Measurements from ENCODE around the gene PRKAR2B.
A peak's percentile ranks its signal among the peaks of the same experiment; 100 is the strongest.

The PRKAR2B gene

DNA sequence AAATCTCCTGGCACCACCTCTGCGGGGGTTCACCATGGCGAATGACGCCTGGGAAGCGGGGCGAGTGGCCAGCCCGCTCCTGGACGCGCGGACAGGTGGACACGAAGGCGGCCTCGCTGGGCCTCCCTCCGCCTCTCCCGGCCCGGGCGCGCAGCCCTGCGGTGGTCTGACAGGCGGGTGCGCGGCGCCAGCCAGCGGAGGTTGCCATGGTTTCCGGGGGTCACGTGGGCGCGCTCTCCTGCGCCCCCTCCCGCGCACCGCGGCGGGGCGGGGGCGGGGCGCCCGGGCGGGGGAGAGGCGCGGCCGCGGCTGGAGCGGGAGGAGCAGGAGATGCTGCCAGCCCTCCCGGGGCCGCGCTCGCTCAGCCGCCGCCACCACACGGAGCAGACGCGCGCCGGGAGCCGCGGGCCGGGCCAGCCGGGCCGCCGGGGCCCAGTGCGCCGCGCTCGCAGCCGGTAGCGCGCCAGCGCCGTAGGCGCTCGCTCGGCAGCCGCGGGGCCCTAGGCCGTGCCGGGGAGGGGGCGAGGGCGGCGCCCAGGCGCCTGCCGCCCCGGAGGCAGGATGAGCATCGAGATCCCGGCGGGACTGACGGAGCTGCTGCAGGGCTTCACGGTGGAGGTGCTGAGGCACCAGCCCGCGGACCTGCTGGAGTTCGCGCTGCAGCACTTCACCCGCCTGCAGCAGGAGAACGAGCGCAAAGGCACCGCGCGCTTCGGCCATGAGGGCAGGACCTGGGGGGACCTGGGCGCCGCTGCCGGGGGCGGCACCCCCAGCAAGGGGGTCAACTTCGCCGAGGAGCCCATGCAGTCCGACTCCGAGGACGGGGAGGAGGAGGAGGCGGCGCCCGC lies at the start of gene PRKAR2B:
Gene PRKAR2B (plus strand): TSS at position 359 of the 848 bp plus-strand sequence. CDS start 203 bp downstream, at position 562.
- Histone ChIP-seq H3K36me3 (ENCODE audit: control insufficient read depth, insufficient read depth, low read length) (no peaks in the 10 kb centered on the region), H3K9ac (ENCODE audit: low read length) (peak within 1 kb of the TSS; percentile 52), H3K4me3 (ENCODE audit: low read length) (no peak within 1 kb of the TSS), H3K4me1 (ENCODE audit: control insufficient read depth, insufficient read depth, low read length) (peaks cover 6% of the 10 kb centered on the region), H3K27me3 (ENCODE audit: control insufficient read depth, insufficient read depth, low read length) (peaks cover 9% of the 10 kb centered on the region), H3K9me3 (ENCODE audit: control insufficient read depth, low read length) (no peaks in the 10 kb centered on the region)

DNA sequence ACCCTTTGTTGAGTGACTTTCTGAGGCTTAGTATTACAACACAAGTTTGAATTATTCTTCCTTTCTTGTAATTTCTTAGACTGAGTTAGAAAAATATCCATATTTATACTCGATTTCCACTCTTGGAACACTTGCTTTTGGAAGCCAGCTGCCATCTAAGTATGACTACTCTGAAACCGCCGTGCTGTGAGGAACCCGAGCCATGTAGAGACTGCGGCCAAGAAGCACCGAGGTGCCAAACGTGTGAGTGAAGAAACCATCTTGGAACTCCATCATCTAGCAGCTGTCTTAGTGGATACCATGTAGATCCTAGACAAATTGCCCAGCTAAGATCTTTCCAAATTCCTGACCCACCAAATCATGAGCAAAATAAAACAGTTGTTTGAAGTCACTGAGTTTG lies 49.7 kb upstream of the PRKAR2B start:
- Histone ChIP-seq H3K36me3 (ENCODE audit: control insufficient read depth, insufficient read depth, low read length) (no peaks in the 10 kb centered on the region), H3K27me3 (ENCODE audit: control insufficient read depth, insufficient read depth, low read length) (no peaks in the 10 kb centered on the region), H3K9ac (ENCODE audit: low read length) (no peak overlapping the region), H3K9me3 (ENCODE audit: control insufficient read depth, low read length) (no peaks in the 10 kb centered on the region), H3K4me3 (ENCODE audit: low read length) (no peak overlapping the region), H3K4me1 (ENCODE audit: control insufficient read depth, insufficient read depth, low read length) (no peaks in the 10 kb centered on the region)

- no peaks in the 10 kb centered on the region for H3K36me3 ChIP-seq (ENCODE audit: control insufficient read depth, insufficient read depth, low read length)
- no peak overlapping the region for H3K4me3 ChIP-seq (ENCODE audit: low read length)
- no peaks in the 10 kb centered on the region for H3K9me3 ChIP-seq (ENCODE audit: control insufficient read depth, low read length)
- H3K9ac ChIP-seq (ENCODE audit: low read length): no peak overlapping the region
- no peaks in the 10 kb centered on the region for H3K4me1 ChIP-seq (ENCODE audit: control insufficient read depth, insufficient read depth, low read length)
- no peaks in the 10 kb centered on the region for H3K27me3 ChIP-seq (ENCODE audit: control insufficient read depth, insufficient read depth, low read length)
Measured at GRCh38 chr7:106997487-106998271, 46.8 kb upstream of the PRKAR2B start.

DNA sequence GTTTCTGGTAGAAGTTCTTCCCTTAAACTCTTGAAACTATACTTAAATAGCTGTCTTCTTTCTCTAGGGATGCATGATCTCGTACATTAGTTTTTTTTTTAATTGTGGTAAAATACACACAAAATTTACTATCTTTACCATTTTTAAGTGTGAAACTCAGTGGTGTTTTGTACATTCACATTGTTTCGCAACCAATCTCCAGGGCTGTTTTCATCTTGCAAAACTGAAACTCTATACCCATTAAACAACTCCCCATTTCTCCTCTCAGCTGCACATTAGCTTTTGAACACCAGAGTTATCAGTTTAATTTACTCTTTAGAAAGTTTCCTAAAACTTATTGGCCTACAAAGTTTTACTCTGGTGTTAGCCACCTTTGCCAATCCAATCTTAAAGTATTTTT lies 45.5 kb upstream of the PRKAR2B start:
- no peaks in the 10 kb centered on the region for H3K27me3 ChIP-seq (ENCODE audit: control insufficient read depth, insufficient read depth, low read length)
- no peaks in the 10 kb centered on the region for H3K9me3 ChIP-seq (ENCODE audit: control insufficient read depth, low read length)
- H3K4me3 ChIP-seq (ENCODE audit: low read length): no peak overlapping the region
- H3K36me3 ChIP-seq (ENCODE audit: control insufficient read depth, insufficient read depth, low read length): no peaks in the 10 kb centered on the region
- no peaks in the 10 kb centered on the region for H3K4me1 ChIP-seq (ENCODE audit: control insufficient read depth, insufficient read depth, low read length)
- no peak overlapping the region for H3K9ac ChIP-seq (ENCODE audit: low read length)

- H3K9me3 ChIP-seq (ENCODE audit: control insufficient read depth, low read length): no peaks in the 10 kb centered on the region
- H3K36me3 ChIP-seq (ENCODE audit: control insufficient read depth, insufficient read depth, low read length): no peaks in the 10 kb centered on the region
- H3K27me3 ChIP-seq (ENCODE audit: control insufficient read depth, insufficient read depth, low read length): no peaks in the 10 kb centered on the region
- no peak overlapping the region for H3K4me3 ChIP-seq (ENCODE audit: low read length)
- no peaks in the 10 kb centered on the region for H3K4me1 ChIP-seq (ENCODE audit: control insufficient read depth, insufficient read depth, low read length)
- H3K9ac ChIP-seq (ENCODE audit: low read length): no peak overlapping the region
Measured at GRCh38 chr7:107001490-107001889, 43.0 kb upstream of the PRKAR2B start.

- Histone ChIP-seq H3K9me3 (ENCODE audit: control insufficient read depth, low read length) (no peaks in the 10 kb centered on the region), H3K9ac (ENCODE audit: low read length) (no peak overlapping the region), H3K4me1 (ENCODE audit: control insufficient read depth, insufficient read depth, low read length) (no peaks in the 10 kb centered on the region), H3K4me3 (ENCODE audit: low read length) (no peak overlapping the region), H3K36me3 (ENCODE audit: control insufficient read depth, insufficient read depth, low read length) (no peaks in the 10 kb centered on the region), H3K27me3 (ENCODE audit: control insufficient read depth, insufficient read depth, low read length) (no peaks in the 10 kb centered on the region)
Measured at GRCh38 chr7:107002126-107002525, 42.4 kb upstream of the PRKAR2B start.

GRCh38 chr7:107002529-107002998 lies 41.9 kb upstream of the PRKAR2B start:
- no peaks in the 10 kb centered on the region for H3K9me3 ChIP-seq (ENCODE audit: control insufficient read depth, low read length)
- H3K4me3 ChIP-seq (ENCODE audit: low read length): no peak overlapping the region
- H3K4me1 ChIP-seq (ENCODE audit: control insufficient read depth, insufficient read depth, low read length): no peaks in the 10 kb centered on the region
- H3K36me3 ChIP-seq (ENCODE audit: control insufficient read depth, insufficient read depth, low read length): no peaks in the 10 kb centered on the region
- no peak overlapping the region for H3K9ac ChIP-seq (ENCODE audit: low read length)
- H3K27me3 ChIP-seq (ENCODE audit: control insufficient read depth, insufficient read depth, low read length): no peaks in the 10 kb centered on the region

GRCh38 chr7:107007007-107007891 lies 37.3 kb upstream of the PRKAR2B start:
- Histone ChIP-seq H3K36me3 (ENCODE audit: control insufficient read depth, insufficient read depth, low read length) (no peaks in the 10 kb centered on the region), H3K27me3 (ENCODE audit: control insufficient read depth, insufficient read depth, low read length) (no peaks in the 10 kb centered on the region), H3K4me3 (ENCODE audit: low read length) (no peak overlapping the region), H3K9me3 (ENCODE audit: control insufficient read depth, low read length) (no peaks in the 10 kb centered on the region), H3K9ac (ENCODE audit: low read length) (no peak overlapping the region), H3K4me1 (ENCODE audit: control insufficient read depth, insufficient read depth, low read length) (no peaks in the 10 kb centered on the region)

GRCh38 chr7:107007892-107008287 lies 36.6 kb upstream of the PRKAR2B start:
- Histone ChIP-seq H3K27me3 (ENCODE audit: control insufficient read depth, insufficient read depth, low read length) (no peaks in the 10 kb centered on the region), H3K9ac (ENCODE audit: low read length) (no peak overlapping the region), H3K9me3 (ENCODE audit: control insufficient read depth, low read length) (no peaks in the 10 kb centered on the region), H3K4me3 (ENCODE audit: low read length) (no peak overlapping the region), H3K4me1 (ENCODE audit: control insufficient read depth, insufficient read depth, low read length) (no peaks in the 10 kb centered on the region), H3K36me3 (ENCODE audit: control insufficient read depth, insufficient read depth, low read length) (no peaks in the 10 kb centered on the region)

- no peaks in the 10 kb centered on the region for H3K4me1 ChIP-seq (ENCODE audit: control insufficient read depth, insufficient read depth, low read length)
- no peaks in the 10 kb centered on the region for H3K9me3 ChIP-seq (ENCODE audit: control insufficient read depth, low read length)
- no peaks in the 10 kb centered on the region for H3K36me3 ChIP-seq (ENCODE audit: control insufficient read depth, insufficient read depth, low read length)
- H3K27me3 ChIP-seq (ENCODE audit: control insufficient read depth, insufficient read depth, low read length): no peaks in the 10 kb centered on the region
- H3K4me3 ChIP-seq (ENCODE audit: low read length): no peak overlapping the region
- no peak overlapping the region for H3K9ac ChIP-seq (ENCODE audit: low read length)
Measured at GRCh38 chr7:107009846-107010203, 34.7 kb upstream of the PRKAR2B start.

GRCh38 chr7:107012691-107013090 lies 31.8 kb upstream of the PRKAR2B start:
- no peaks in the 10 kb centered on the region for H3K9me3 ChIP-seq (ENCODE audit: control insufficient read depth, low read length)
- H3K36me3 ChIP-seq (ENCODE audit: control insufficient read depth, insufficient read depth, low read length): no peaks in the 10 kb centered on the region
- no peak overlapping the region for H3K4me3 ChIP-seq (ENCODE audit: low read length)
- H3K27me3 ChIP-seq (ENCODE audit: control insufficient read depth, insufficient read depth, low read length): no peaks in the 10 kb centered on the region
- H3K4me1 ChIP-seq (ENCODE audit: control insufficient read depth, insufficient read depth, low read length): no peaks in the 10 kb centered on the region
- H3K9ac ChIP-seq (ENCODE audit: low read length): no peak overlapping the region
